ENCODE measurements around the gene MACROH2A1. TPM values are rescaled to one million over a fixed set of nuclear protein-coding genes. Genes with fewer than 3 reads are reported as not detected.

Gene MACROH2A1
- total RNA-seq, 6 donors from 2014 or later, result 232 to 690 (median 355) TPM

DNA sequence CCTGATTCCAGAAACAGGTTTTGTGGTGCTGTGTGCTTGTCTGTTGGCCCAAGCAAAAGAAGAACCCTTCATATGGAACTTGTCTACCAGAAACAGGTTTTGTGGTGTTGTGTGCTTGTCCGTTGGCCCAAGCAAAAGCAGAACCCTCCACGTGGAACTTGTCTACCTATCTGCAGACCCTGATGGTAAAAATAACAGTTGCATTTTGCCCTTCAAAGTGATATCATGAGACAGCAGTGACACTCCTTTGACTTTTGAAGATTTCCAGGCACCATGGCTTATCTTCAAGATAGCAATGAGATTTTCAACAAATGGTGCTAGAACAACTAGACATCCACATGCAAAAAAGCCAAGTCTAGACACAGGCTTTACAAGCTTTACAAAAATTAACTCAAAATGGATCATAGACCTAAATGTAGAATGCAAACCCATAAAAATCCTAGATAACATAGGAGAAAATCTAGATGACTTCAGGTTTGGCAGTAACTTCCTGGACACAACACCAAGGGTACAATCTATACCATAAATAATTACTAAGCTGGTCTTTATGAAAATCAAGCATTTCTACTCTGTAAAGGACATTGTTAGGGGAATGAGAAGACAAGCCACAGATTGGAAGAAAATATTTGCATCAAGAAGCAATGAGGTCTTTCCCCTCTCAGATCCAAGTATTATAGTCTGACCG lies 16.8 kb downstream of the MACROH2A1 start:
- no peak overlapping the region for H3K27ac ChIP-seq
- H3K4me3 ChIP-seq, result no peak overlapping the region
- 84 to 96% methylated on average over 3 of the region's 3 CpGs for WGBS, 2 donors
- DNase-seq, result no peak
- TF ChIP-seq EP300 (IDR thresholded peaks at IDR 0.05), result no peak
- no peak for TF ChIP-seq POLR2A (IDR thresholded peaks at IDR 0.05)
- TF ChIP-seq, protein P1, sequence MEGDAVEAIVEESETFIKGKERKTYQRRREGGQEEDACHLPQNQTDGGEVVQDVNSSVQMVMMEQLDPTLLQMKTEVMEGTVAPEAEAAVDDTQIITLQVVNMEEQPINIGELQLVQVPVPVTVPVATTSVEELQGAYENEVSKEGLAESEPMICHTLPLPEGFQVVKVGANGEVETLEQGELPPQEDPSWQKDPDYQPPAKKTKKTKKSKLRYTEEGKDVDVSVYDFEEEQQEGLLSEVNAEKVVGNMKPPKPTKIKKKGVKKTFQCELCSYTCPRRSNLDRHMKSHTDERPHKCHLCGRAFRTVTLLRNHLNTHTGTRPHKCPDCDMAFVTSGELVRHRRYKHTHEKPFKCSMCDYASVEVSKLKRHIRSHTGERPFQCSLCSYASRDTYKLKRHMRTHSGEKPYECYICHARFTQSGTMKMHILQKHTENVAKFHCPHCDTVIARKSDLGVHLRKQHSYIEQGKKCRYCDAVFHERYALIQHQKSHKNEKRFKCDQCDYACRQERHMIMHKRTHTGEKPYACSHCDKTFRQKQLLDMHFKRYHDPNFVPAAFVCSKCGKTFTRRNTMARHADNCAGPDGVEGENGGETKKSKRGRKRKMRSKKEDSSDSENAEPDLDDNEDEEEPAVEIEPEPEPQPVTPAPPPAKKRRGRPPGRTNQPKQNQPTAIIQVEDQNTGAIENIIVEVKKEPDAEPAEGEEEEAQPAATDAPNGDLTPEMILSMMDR (IDR thresholded peaks at IDR 0.05), result no peak
- no peak for TF ChIP-seq POLR2AphosphoS5 (IDR thresholded peaks at IDR 0.05)
- peaks cover 17 to 43% (median 29%) of the 10 kb centered on the region in 4 donors for H3K4me1 ChIP-seq
- no peaks in the 10 kb centered on the region for H3K9me3 ChIP-seq
- no peaks in the 10 kb centered on the region for H3K27me3 ChIP-seq
- H3K36me3 ChIP-seq, result peaks cover 11 to 86% (median 59%) of the 10 kb centered on the region in 4 donors
- ATAC-seq (ENCODE audit: low FRiP score in 2 of 2), result no peak

DNA sequence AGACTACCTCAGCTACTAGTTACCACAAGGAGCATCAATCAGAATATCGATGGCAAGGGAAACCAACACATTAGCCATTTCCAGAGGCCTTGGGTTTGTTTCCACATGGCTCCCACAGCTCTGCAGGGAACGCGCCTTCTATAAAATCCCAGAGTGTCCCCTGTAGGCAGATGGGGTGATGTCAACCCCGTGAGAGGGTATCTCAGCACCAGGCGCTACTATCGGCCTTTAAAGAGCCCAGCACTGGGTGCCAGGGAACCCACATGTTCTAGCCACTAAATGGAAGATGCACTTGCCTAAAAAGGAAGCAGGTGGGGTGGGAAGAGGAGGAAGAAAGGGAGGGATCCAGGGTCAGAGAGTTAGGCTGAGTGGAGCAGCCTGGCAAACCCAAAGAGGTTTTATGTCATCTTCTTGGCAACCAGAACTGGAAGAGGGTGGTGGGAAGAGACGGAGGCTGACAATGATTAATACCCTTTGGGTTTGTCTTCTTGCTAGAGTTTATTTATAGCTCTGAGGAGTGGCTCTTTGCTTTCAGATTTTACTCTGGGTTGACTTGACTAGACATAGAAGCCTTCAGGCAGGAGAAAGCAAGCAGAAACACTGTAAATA lies 19.9 kb downstream of the MACROH2A1 start:
- peak overlapping the region in 2 of 4 donors; percentile 3 to 8 for H3K27ac ChIP-seq

DNA sequence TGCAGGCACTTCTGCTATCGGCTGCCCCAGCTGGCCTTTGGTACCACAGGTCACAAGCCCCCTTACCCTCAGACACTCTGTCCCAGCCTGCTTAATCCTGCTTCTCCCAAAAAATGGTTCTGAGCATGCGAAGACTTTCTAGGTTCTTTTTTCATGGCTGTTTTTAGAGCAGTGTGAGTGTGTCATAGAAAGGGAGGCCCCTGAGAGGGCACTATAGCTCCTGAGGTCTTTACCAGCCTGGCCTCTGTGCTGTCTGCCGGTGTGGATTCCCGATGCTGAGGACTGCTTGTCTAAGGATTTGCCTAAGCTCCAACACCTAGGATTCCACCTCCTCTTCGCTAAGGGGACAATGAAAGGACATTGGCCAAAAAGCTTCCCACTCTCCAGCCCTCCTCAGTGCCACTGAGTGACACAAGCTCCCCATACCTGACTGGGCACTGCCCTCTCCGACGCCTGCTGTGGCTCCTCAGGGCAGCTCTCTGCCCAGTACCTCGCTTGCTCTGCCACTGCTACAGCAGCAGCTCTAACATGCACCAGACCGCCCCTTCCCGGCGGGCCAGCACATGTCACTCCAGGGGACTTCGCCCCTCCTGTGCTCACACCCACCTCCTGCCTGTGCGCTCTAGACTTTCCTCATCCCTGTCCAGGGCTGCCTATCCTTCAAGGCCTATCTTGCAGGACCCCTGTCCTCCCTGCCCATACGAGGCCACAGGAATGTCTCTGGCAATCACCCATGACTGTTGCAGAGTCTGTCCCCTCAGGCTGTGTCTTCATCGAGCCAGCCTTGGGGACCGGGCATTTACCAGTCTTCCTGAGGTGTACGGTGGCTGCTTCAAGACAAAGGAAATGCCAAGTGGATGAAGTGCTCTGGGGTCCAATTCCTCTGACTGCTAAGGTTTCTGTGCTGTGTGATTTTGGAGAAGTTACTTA lies 21.0 kb downstream of the MACROH2A1 start:
- Histone ChIP-seq H3K36me3 (peaks cover 6 to 79% (median 44%) of the 10 kb centered on the region in 4 donors), H3K9me3 (no peaks in the 10 kb centered on the region), H3K27ac (peak overlapping the region in 1 of 4 donors; percentile 43), H3K27me3 (no peaks in the 10 kb centered on the region), H3K4me3 (no peak overlapping the region), H3K4me1 (peaks cover 7 to 36% (median 27%) of the 10 kb centered on the region in 4 donors)
- DNase-seq (peak in 1 of 2 donors; percentile 39), ATAC-seq (ENCODE audit: low FRiP score in 2 of 2) (peak; percentile 25 to 32)
- 70 to 71% methylated on average over 13 to 17 of the region's 17 CpGs for WGBS, 2 donors
- no peak for TF ChIP-seq POLR2A (IDR thresholded peaks at IDR 0.05)
- no peak for TF ChIP-seq POLR2AphosphoS5 (IDR thresholded peaks at IDR 0.05)
- TF ChIP-seq, protein P1 (IDR thresholded peaks at IDR 0.05), result no peak
- TF ChIP-seq EP300 (IDR thresholded peaks at IDR 0.05), result no peak

More for the DNA sequence above, 19.9 kb downstream of the MACROH2A1 start:
- Histone ChIP-seq H3K4me1 (peaks cover 7 to 26% (median 20%) of the 10 kb centered on the region in 4 donors), H3K9me3 (no peaks in the 10 kb centered on the region), H3K27me3 (no peaks in the 10 kb centered on the region), H3K4me3 (no peak overlapping the region), H3K36me3 (peaks cover 8 to 90% (median 50%) of the 10 kb centered on the region in 4 donors)
- DNase-seq (no peak), ATAC-seq (ENCODE audit: low FRiP score in 2 of 2) (peak in 1 of 2 donors; percentile 41)
- TF ChIP-seq EP300 (IDR thresholded peaks at IDR 0.05) (no peak), POLR2A (IDR thresholded peaks at IDR 0.05) (no peak), POLR2AphosphoS5 (IDR thresholded peaks at IDR 0.05) (no peak)
- TF ChIP-seq, protein P1 (IDR thresholded peaks at IDR 0.05), result no peak
- 75 to 79% methylated on average over 7 of the region's 7 CpGs for WGBS, 2 donors

DNA sequence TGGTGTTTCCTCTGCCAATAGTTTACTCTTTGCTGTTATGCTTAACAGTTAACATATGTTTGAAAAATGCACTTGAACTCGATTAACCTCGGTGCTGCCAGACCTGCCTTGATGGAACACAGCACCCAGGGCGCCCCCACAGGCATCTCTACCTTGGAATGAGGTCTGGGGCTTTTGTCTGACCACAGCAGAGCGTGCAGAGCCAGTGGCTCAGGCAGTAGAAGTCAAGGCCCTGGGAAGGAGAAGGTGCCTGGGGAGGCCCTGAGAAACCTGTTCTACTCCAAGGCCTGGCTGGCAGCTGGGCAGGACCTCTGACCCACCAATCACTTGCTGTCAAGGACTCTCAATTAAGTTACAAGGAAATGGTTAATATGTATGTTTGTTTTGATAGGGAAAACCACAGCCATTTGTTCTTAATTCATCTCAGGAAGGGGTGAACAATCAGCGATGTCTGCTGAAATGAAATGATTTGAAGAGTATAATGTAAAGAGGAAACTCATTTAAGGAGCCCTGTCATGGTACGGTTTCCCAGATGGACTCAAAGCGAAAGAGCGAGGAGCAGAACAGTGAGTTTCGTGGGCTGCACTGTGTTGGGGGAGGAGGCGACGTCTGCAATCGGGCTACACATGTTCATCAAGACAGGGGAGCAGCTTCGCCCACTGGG lies 21.9 kb downstream of the MACROH2A1 start:
- DNase-seq (no peak), ATAC-seq (ENCODE audit: low FRiP score in 2 of 2) (no peak)
- Histone ChIP-seq H3K4me3 (no peak overlapping the region), H3K27me3 (no peaks in the 10 kb centered on the region), H3K9me3 (no peaks in the 10 kb centered on the region), H3K4me1 (peaks cover 16 to 45% (median 32%) of the 10 kb centered on the region in 4 donors), H3K36me3 (peaks cover 1 to 70% (median 40%) of the 10 kb centered on the region in 4 donors), H3K27ac (peak overlapping the region in 1 of 4 donors; percentile 43)
- WGBS, 2 donors, result 53 to 65% methylated on average over 13 of the region's 13 CpGs
- TF ChIP-seq POLR2AphosphoS5 (IDR thresholded peaks at IDR 0.05), result no peak
- TF ChIP-seq EP300 (IDR thresholded peaks at IDR 0.05), result no peak
- TF ChIP-seq, protein P1 (IDR thresholded peaks at IDR 0.05), result no peak
- TF ChIP-seq POLR2A (IDR thresholded peaks at IDR 0.05), result no peak
